Measurements from ENCODE around the gene AHRR.

- TF ChIP-seq REST (IDR thresholded peaks at IDR 0.05; ENCODE audit: insufficient read depth in 1 of 2, low read depth in 2 of 2, low read length in 2 of 2) (no peak), POLR2AphosphoS5 (IDR thresholded peaks at IDR 0.05; ENCODE audit: low read depth, low read length) (no peak)
Measured at GRCh38 chr5:440401-441201, 119.1 kb downstream of the AHRR start.

Data from PFSK-1 (cell line).